ENCODE data around the gene HSCB.
"Not testable (repeated sequence)": the region's sequence is repeated elsewhere in the genome, so short reads cannot be mapped to it uniquely, and the experiment has no call there.

HSCB gene

DNA sequence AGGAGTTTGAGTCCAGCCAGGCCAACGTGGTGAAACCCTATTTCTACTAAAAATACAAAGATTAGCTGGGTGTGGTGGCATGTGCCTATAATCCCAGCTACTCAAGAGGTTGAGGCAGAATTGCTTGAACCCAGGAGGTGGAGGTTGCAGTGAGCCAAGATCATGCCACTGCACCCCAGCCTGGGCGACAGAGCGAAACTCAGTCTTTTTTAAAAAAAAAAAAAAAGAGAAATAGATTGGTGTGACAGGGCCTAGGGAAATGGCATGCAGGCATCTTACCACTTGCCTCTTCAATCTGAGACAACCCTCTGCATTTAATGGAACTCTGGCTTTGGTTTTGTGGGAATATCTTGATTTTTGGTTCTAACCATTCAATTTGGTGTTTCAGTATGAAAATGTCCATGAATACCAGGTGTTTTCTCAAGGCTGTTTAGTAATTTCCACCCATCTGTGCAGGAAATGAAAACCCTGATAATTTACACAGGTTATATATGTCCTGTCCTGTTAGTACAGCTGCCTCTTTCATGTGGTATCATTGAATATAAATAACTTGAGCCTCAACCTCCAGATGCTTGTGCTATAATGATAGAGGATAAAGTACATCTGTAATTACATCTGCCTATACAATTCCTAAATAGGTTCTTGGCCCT lies 50.1 kb downstream of the HSCB start:
- DNase-seq (ENCODE audit: low read depth): no peak

DNA sequence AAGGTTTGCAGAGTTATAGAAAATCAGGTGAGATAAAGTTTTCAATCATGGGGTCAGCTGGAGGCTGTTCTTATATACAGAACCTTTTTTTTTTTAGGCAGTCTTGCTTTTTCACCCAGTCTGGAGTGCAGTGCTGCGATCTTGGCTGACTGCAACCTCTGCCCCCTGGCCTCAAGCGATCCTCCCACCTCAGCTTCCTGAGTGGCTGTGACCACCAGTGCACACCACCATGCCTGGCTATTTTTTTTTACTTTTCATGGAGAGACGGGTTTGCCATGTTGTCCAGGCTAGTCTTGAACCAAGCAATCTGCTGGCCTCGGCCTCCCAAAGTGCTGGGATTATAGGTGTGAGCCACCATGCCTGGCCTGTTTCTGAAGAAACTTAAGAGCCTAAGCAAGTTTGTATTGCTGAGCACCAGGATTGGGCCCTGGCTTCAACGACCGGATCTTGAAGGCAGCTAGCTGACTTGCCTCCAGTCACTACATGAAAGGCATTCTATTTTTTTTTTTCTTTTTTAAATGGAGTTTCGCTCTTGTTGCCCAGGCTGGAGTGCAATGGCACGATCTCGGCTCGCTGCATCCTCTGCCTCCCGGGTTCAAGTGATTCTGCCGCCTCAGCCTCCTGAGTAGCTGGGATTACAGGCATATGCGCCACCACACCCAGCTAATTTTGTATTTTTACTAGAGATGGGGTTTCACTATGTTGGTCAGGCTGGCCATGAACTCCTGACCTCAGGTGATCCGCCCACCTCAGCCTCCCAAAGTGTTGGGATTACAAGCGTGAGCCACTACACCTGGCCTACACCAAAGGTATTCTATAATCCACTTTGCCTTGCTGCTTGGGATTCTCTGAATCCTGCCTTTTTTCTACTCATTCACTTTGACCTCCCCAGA lies 50.9 kb downstream of the HSCB start:
- DNase-seq (ENCODE audit: low read depth): no peak

DNA sequence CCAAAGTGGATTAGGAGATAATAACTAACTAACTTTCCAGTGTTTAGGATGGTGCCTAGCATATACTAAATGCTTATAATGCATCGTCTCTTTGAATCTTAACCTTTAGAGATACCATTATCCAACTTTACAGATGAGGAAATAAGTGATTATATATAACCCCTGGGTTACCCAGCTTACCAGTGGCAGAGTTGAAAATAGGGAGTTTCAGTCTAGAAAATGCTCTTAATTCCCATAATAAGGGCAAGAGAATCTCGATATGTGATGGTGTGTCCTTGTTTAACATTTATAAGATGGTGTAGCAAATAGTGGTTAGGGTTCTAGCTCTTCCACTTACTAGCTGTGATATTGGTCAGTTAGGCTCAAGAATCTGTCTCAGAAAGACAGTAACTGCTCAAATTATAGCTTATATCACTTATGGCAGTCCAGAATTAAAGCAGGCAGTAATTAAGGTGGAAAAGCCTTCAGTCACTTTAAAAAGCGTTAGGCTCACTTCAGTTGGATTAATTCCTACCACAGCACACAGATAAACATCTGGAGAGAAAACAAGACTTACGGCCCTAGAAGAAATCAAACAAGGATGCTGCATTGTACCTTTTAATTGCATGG lies 52.2 kb downstream of the HSCB start:
- no peak for DNase-seq (ENCODE audit: low read depth)

DNA sequence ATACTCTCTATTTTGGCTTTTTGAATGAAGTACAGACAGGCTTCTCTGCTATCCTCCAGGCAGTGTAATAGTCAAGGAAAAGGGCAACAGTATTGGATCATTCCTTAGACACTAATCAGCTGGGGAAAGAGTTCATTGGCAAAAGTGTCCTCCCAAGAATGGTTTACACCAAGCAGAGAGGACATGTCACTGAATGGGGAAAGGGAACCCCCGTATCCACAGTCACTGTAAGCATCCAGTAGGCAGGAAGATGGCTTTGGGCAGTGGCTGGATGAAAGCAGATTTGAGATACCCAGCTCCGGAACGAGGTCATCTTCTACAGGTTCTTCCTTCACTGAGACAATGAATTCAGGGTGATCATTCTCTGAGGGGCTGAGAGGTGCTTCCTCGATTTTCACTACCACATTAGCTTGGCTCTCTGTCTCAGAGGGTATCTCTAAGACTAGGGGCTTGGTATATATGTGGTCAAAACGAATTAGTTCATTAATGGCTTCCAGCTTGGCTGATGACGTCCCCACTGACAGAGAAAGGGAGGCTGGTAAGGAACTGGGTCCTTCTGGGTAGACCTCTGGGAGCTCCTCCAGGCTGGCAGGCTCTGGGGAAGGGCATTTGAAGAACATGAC lies 53.3 kb downstream of the HSCB start:
- no peak for DNase-seq (ENCODE audit: low read depth)

DNA sequence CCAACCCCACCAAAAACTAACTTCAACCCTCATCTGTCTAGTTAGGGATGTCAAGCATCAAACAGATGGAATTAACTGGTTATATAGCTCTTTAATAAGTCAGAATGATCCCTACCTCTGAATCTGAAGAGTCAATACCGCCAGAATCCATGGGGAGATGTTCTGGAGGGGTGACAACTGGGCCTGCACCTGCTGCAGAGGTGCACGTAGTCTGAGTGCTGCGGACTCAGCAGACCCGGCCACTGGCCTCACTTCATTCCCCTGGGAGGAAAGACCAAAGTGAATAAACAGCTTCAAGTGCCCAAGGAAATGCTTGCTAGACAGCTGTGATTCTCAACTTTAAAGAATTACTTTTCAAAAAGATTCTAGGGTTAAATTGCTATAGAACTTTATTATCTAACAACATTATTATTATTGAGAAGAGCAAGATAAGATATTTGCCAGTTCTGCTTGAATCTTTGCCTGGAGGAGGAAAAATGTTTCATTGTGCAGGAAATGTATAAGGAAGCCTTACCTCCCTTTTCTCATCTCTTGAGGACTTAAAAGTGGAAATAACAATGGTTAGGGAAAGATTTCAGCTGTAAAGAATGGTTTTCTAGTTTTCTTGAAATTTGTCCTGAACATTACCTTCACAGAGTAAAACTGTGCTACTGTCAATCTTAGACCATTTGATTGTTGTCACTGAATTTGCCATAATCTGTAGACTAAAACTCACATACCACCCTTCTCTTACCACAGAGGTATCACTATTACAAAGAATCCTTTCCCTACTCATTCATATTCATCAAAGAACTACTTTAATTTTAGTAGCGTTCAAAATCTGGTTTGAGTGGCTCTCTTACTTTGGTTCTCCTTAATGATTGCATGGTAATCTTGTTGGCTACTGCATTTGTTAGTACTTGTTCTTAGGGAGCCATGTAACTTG lies 54.4 kb downstream of the HSCB start:
- DNase-seq (ENCODE audit: low read depth): no peak

DNA sequence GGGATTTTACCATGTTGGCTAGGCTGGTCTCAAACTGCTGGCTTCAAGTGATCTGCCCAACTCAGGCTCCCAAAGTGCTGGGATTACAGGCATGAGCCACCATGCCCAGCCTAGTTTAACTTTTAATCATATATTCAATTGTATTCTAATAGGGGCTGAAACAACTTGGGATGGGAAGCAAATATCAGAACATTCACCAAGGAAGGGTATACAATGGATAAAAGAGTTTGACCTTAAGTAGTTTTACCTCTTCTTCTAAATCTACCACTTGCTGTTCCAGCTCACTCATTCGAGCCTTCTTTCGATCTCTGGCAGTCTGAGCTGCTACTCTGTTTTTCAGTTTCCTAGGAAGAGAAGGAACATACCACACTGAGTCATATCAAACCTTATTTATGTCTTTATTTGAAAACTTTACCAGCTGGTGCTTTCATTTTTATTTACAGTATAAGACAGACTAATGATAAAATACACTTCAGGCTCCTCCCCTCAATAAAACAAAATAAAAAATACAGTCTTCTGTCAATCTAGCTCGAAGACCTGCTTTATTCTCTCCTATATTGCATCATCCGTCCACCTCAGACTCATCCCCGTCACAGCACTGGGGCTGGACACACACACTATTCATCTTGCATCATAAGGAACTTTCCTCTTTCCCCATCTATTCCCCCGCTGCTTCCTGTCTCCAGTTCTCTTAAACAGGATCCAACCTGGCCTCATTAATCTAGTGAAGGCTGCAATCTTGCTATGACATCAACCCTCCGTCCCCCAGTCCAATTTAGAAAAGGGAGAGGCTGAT lies 57.2 kb downstream of the HSCB start:
- DNase-seq (ENCODE audit: low read depth): peak; percentile 96

DNA sequence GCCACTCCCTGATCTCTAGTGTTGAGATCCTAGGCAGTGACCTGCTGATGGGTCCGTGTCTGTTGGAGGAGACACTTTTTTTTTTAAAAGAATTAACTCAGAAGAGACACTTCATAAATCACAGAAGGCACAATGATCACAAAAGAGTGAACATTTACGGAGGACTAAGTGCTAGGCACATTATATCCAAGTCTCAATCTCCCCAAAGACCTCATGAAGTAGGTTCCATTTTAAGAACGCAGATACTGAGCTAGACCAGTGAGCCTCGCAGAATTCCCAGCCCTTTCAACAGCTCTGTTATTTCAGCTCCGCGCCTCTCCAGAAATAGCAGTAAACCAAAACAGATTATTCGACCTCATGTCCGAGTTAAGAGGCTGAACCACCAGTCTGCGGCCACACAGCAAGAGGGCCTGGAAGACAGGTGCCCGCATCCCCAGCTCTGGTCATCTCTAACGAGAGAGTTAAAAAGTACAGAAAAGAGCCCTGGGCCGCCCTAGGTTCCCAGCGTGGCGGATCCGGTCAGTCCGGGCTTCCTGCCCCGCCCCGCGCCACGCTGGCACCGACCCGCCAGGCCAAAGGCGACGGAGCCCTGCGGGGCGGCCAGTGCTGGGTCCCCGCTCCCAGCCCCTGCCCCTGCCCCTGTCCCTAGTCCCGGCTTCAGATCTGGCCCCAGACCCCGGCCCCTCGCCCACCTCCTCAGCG lies 57.9 kb downstream of the HSCB start:
- DNase-seq (ENCODE audit: low read depth): peak; percentile 60

DNA sequence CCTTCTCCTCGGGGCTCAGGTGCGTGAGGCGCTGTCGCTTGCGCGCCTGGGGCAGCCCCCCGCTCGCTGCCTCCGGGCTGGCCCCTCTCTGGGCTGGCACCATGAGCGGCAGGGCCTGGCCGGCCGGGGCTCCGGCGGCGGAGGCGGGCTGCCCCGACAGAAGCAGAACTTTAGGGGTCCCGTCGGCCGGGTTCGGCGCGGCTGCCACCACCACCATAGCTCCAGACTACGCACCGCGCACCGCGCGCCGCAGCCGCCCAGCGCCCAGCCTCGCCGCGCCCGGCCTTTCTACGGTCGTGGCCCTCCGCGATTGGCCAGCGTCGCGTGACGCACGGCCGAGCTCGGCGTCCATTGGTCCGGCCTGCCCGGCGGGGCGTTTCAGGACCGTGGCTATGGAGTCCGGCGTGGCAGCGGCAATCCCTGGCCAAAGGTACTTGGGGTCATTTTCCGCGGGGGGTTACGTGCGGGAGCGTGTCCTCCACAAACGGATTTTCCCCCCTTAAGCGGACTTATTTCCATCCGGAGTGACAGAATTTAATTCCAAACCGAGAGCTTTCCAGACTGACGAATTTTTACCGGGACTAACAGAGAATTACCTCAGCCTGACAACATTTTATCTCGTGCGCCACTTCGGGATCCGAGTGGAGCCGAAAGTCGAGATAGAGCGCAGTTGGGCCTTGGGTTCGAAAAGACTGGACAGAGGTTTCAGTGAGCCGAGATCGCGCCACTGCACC lies 58.6 kb downstream of the HSCB start, which contains the start of gene XBP1:
TSS of gene XBP1 (minus strand) at position 262 of the 734 bp plus-strand sequence.
- DNase-seq (ENCODE audit: low read depth): peak; percentile 94

DNA sequence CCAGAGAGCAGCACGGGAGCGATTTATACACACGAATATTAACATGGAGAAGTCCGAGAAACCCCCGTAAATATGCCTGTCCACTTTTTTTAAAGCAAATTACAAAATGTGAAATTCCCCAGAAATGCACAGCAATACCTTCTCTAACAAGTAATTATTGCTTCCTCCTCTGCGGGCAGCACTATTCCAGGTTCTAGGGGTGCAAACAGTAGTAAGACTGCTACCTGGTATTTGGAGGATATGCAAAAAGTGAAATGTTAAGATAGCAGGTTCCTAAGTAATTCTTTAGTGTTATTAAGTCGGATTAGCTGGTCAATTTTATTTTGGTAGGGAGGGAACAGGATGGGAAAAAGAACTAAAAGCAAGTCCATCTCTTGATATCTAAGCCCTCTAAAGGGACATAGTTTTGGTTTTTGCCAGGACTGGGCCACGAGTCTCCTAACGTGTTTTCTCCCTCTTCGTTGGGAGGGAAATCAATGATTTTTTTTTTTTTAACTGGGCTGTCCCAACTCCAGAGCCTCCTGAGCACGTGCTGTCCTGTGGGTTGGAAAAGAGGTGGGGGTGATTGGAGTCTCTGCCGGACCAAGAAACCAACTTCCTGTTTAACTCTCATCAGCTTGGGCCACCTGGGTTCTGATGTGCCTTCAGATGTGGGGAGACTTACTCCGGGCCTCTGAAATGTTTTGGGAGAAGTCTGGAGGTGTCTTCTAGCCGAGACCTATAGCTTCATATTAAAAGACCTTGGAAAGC lies 60.2 kb downstream of the HSCB start:
- no peak for DNase-seq (ENCODE audit: low read depth)

DNA sequence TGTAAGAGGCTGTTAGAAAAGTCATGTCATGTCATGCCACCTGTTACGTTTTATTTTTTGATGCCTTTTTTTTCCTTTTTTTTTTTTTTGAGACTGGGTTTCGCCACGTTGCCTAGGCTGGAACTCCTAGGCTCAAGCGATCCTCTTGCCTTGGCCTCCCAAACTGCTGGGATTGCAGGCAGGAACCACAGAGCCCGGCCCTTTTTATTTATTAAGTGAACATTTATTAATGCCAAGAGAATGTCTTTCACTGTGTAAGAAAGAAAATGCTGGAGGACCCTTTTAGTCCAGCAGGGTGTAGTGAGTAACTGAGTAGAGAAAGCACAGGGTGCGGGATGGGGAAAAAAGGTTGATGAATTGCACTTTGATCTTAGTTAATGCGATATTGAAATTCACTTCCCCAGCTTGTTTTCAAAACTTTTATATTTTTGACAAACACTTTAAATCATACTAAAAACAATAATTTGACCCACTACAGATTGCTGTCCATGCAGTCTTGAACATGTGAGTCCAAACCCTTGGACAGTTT lies 60.8 kb downstream of the HSCB start:
- no peak for DNase-seq (ENCODE audit: low read depth)

DNA sequence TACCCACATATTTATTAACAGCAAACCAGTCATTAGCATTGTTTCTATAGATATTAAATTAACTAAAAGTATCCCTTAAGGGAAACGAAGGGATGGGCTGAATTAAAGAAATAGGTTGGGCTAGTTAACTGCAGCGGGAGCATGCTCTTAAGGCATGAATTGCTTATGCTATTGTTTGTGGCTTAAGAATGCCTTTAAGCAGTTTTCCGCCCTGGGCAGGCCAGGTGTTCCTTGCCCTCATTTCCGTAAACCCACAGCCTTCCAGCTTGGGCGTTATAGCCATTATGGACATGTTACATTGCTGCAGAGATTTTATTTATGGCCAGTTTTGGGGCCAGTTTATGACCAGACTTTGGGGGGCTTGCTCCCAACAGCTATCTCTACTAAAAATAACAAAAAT lies 63.6 kb downstream of the HSCB start:
- not testable (repeated sequence) for DNase-seq (ENCODE audit: low read depth)
